ENCODE measurements around the gene SUFU. TPM values are rescaled to one million over a fixed set of nuclear protein-coding genes. Genes with fewer than 3 reads are reported as not detected.

The SUFU gene
- total and polyA plus RNA-seq, 2 of the 13 experiments (the other 11 are each of a cell fraction or from before 2014, with no cell fraction given): 2.9 to 5.5 TPM

- TF ChIP-seq REST (IDR thresholded peaks at IDR 0.05; ENCODE audit: borderline replicate concordance in 1 of 2, low read depth in 1 of 2, low read length in 2 of 2) (no peak), ZNF432 (CRISPR knock-in tag; IDR thresholded peaks at IDR 0.05; ENCODE audit: borderline replicate concordance) (no peak), RELA (CRISPR knock-in tag; IDR thresholded peaks at IDR 0.05) (no peak), ZNF704 (CRISPR knock-in tag; IDR thresholded peaks at IDR 0.05; ENCODE audit: borderline replicate concordance) (peak; percentile 86; the same call in 1 of the 2 replicates), AKNA (CRISPR knock-in tag; IDR thresholded peaks at IDR 0.05; ENCODE audit: borderline replicate concordance) (peak; percentile 68; the same call in 1 of the 2 replicates), BORCS8-MEF2B (CRISPR knock-in tag; IDR thresholded peaks at IDR 0.05) (peak; percentile 91), ZBTB21 (CRISPR knock-in tag; IDR thresholded peaks at IDR 0.05) (no peak), GRHL1 (CRISPR knock-in tag; conservative IDR thresholded peaks at IDR 0.05) (no peak), ZBTB2 (CRISPR knock-in tag; IDR thresholded peaks at IDR 0.05; ENCODE audit: low read depth) (peak; percentile 76), BRF2 (CRISPR knock-in tag; IDR thresholded peaks at IDR 0.05) (peak; percentile 72; the same call in 1 of the 2 replicates)
Measured at GRCh38 chr10:102644646-102645387, 141.0 kb downstream of the SUFU start (continued).

All from HepG2 (cell line).